Adipose tissue (tissue), 3 donors: ENCODE results near the gene DGLUCY. TPM values are rescaled to one million over a fixed set of nuclear protein-coding genes. Genes with fewer than 3 reads are reported as not detected.
"Not testable (repeated sequence)": the region's sequence is repeated elsewhere in the genome, so short reads cannot be mapped to it uniquely, and the experiment has no call there.

Source experiments
- H3K27ac ChIP-seq: one replicate; pipeline ENCODE4 v1.5.1; 2013; ENCODE audit warnings: low read depth, low read length
- WGBS, 3 donors: extraction: QIAGEN DNeasy Blood & Tissue Kit; methylation state at CpG; one replicate each; pipeline ENCODE4 v1.1.7; 2013; 5-methylcytosine and 5-hydroxymethylcytosine counted together
- polyA plus RNA-seq, 3 donors: library from polyadenylated mRNA; stranded (reverse); fragments of 200-250 nt; gene quantifications; one replicate each; pipeline ENCODE4 v1.2.3, GENCODE V29; 2013
- donor health status: healthy with polysubstance abuse.
- donor health status: Bipolar disorder and iron deficiency.
- donor health status: healthy.

DGLUCY gene
- polyA plus RNA-seq, 3 donors, result 11.7 to 26.8 (median 19.6) TPM

GRCh38 chr14:91155626-91156089, 41.8 kb downstream of the DGLUCY start:
- no peak overlapping the region for H3K27ac ChIP-seq
- 96 to 100% (median 97%) methylated on average over 4 of the region's 4 CpGs for WGBS, 3 donors

GRCh38 chr14:91156142-91156666, 42.3 kb downstream of the DGLUCY start:
- WGBS, 3 donors, result 84 to 97% (median 94%) methylated on average over 9 of the region's 9 CpGs
- H3K27ac ChIP-seq, result not testable (repeated sequence)

- H3K27ac ChIP-seq, result not testable (repeated sequence)
Measured at GRCh38 chr14:91156877-91157276, 43.0 kb downstream of the DGLUCY start.

- WGBS, 3 donors, result 48 to 84% (median 83%) methylated on average over 2 of the region's 2 CpGs
- no peak overlapping the region for H3K27ac ChIP-seq
Measured at GRCh38 chr14:91158091-91158790, 44.4 kb downstream of the DGLUCY start.

- WGBS, 3 donors, result 84 to 91% (median 91%) methylated on average over 6 of the region's 6 CpGs
- H3K27ac ChIP-seq, result no peak overlapping the region
Measured at GRCh38 chr14:91159182-91159581, 45.3 kb downstream of the DGLUCY start.

- WGBS, 3 donors, result 81 to 88% (median 88%) methylated on average over 6 of the region's 6 CpGs
- H3K27ac ChIP-seq, result no peak overlapping the region
Measured at GRCh38 chr14:91159906-91160305, 46.0 kb downstream of the DGLUCY start.

GRCh38 chr14:91163316-91163715, 49.4 kb downstream of the DGLUCY start:
- H3K27ac ChIP-seq, result no peak overlapping the region
- 53 to 81% (median 80%) methylated on average over 14 of the region's 14 CpGs for WGBS, 3 donors

- H3K27ac ChIP-seq, result no peak overlapping the region
- 32 to 73% (median 41%) methylated on average over 1 of the region's 1 CpG for WGBS, 3 donors
Measured at GRCh38 chr14:91164676-91165075, 50.8 kb downstream of the DGLUCY start.

GRCh38 chr14:91167380-91167770, 53.5 kb downstream of the DGLUCY start:
- WGBS, 3 donors, result 49 to 95% (median 91%) methylated on average over 5 of the region's 5 CpGs

GRCh38 chr14:91169951-91170350, 56.1 kb downstream of the DGLUCY start:
- 82 to 98% (median 96%) methylated on average over 8 of the region's 8 CpGs for WGBS, 3 donors
- H3K27ac ChIP-seq, result no peak overlapping the region

More at GRCh38 chr14:91167380-91167770, 53.5 kb downstream of the DGLUCY start:
- H3K27ac ChIP-seq, result no peak overlapping the region

GRCh38 chr14:91170504-91171121, 56.7 kb downstream of the DGLUCY start:
- 44 to 71% (median 66%) methylated on average over 9 of the region's 9 CpGs for WGBS, 3 donors
- no peak overlapping the region for H3K27ac ChIP-seq

GRCh38 chr14:91171291-91171690, 57.4 kb downstream of the DGLUCY start:
- H3K27ac ChIP-seq, result no peak overlapping the region
- WGBS, 3 donors, result 71 to 84% (median 73%) methylated on average over 5 of the region's 5 CpGs

GRCh38 chr14:91173221-91173670, 59.4 kb downstream of the DGLUCY start:
- H3K27ac ChIP-seq, result no peak overlapping the region
- WGBS, 3 donors, result 42 to 58% (median 55%) methylated on average over 10 of the region's 10 CpGs

- H3K27ac ChIP-seq, result no peak overlapping the region
- 58 to 81% (median 75%) methylated on average over 4 of the region's 4 CpGs for WGBS, 3 donors
Measured at GRCh38 chr14:91173904-91174303, 60.0 kb downstream of the DGLUCY start.

- H3K27ac ChIP-seq, result no peak overlapping the region
- 90 to 93% (median 93%) methylated on average over 10 of the region's 10 CpGs for WGBS, 3 donors
Measured at GRCh38 chr14:91175291-91176201, 61.7 kb downstream of the DGLUCY start.

GRCh38 chr14:91177073-91178034, 63.5 kb downstream of the DGLUCY start:
- no peak overlapping the region for H3K27ac ChIP-seq
- WGBS, 3 donors, result 71 to 75% (median 74%) methylated on average over 16 of the region's 16 CpGs

GRCh38 chr14:91180611-91181010, 66.7 kb downstream of the DGLUCY start:
- 84 to 88% (median 85%) methylated on average over 2 of the region's 2 CpGs for WGBS, 3 donors
- H3K27ac ChIP-seq, result no peak overlapping the region

- H3K27ac ChIP-seq, result not testable (repeated sequence)
- 96 to 97% (median 97%) methylated on average over 3 of the region's 3 CpGs for WGBS, 3 donors
Measured at GRCh38 chr14:91182753-91183152, 68.9 kb downstream of the DGLUCY start.
